IPS-20b (cell line): Measurements from ENCODE around the gene C1orf159.
A peak's percentile ranks its signal among the peaks of the same experiment; 100 is the strongest.

Experiments
- H3K27ac ChIP-seq: one replicate; pipeline ENCODE4 v1.5.1; 2013; ENCODE audit warnings: low read length
- H3K27me3 ChIP-seq: 2 replicates; pipeline ENCODE4 v1.6.1; 2013; ENCODE audit warnings: mild to moderate bottlenecking, low read length, inconsistent platforms; ENCODE audit not compliant: insufficient read depth
- H3K36me3 ChIP-seq: 2 replicates; pipeline ENCODE4 v1.6.1; 2013; ENCODE audit warnings: low read depth, mild to moderate bottlenecking, inconsistent platforms, low read length, moderate library complexity; ENCODE audit not compliant: insufficient read depth
- H3K4me1 ChIP-seq: 2 replicates; pipeline ENCODE4 v1.6.1; 2013; ENCODE audit warnings: mild to moderate bottlenecking, control low read depth, inconsistent platforms, low read length, moderate library complexity; ENCODE audit not compliant: insufficient read depth
- H3K4me3 ChIP-seq: 2 replicates; pipeline ENCODE4 v1.5.1; 2013; ENCODE audit warnings: mild to moderate bottlenecking, low read length, inconsistent platforms
- H3K9ac ChIP-seq: 2 replicates; pipeline ENCODE4 v1.6.1; 2013; ENCODE audit warnings: low read depth, mild to moderate bottlenecking, inconsistent platforms, low read length, moderate library complexity
- H3K9me3 ChIP-seq: 2 replicates; pipeline ENCODE4 v1.6.1; 2013; ENCODE audit warnings: mild to moderate bottlenecking, low read depth, low read length, inconsistent platforms; ENCODE audit not compliant: insufficient read depth

Gene C1orf159

DNA sequence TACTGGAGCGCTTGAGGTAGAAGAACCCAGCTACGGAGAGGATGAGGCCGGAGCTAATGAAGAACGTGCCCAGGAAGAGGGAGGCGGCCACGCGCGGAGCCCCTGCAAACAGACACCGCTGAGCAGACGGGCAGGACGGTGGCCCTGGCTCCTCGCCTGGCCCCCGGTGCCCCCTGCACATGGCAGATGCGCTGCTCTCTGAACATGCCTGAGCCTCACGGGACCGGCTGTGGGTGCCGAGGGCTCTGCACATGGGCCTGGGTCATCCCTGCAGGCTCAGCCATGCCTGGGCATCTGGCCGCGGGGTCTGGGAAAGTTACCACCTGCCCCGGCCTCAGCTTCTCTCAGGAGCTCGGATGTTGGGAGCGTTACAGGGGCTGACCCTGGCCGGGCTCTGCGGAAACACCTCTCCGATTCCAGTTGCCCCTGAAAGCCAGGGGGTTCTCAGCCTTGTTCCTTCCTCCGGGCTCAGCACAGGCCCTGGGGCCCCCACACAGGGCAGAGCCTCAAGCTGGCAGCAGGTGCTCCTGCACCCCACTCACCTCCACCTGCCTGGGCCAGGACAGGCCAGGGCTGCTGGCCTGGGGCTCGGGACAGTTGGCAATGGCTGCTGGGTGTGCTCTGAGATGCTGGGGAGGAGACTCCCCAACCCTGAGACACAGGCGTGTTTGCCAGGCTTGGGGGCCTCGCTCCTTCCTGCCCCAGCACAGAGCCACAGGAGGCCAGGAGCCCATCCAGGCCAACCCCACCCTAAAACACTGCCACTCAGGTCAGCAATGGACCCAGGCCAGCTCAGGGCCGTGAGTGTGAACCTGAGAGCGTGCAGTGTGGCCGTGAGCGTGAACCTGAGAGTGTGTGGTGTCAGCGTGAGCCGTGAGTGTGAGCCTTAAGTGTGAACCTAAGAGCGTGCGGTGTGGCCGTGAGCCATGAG, 29.7 kb downstream of the C1orf159 start:
- Histone ChIP-seq H3K4me3 (no peak overlapping the region), H3K27me3 (no peaks in the 10 kb centered on the region), H3K4me1 (no peaks in the 10 kb centered on the region), H3K9me3 (no peaks in the 10 kb centered on the region), H3K9ac (no peak overlapping the region), H3K27ac (no peak overlapping the region), H3K36me3 (no peaks in the 10 kb centered on the region)

DNA sequence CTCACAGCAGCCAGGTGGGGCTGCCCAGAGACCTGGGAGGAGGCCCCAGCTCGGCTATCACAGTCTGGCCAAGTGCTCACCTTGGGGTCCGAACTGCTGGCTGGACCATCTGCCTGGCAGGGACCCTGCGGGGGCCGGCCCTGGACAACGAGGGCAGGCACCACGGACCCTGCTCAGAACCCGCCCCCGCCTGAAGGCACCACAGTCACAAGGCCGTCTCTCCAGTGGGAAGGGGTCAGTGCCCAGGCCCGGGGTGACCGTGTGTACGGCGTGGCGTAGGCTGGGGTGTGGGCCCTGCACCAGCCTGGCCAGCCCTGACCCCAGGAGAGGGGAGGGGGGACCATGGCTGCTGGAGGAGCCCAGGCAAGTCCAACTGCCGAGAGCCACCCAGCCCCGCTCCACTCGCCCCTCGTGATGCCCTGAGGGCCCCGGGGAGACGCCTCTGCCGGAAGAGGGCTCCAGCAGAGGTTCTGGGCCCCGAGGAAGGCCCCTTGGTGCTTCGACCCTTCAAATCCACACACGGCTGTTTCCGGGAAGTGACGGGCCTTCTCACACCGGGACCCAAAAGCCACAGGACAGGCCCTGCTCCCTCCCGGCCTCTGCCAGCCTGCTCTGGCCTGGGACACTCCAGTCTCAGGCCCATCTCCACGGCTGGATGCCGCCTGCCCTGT, 30.6 kb downstream of the C1orf159 start:
- H3K27ac ChIP-seq: no peak overlapping the region
- no peak overlapping the region for H3K9ac ChIP-seq
- no peaks in the 10 kb centered on the region for H3K4me1 ChIP-seq

GRCh38 chr1:1084372-1085170, 31.3 kb downstream of the C1orf159 start:
- H3K27me3 ChIP-seq: peaks cover 2% of the 10 kb centered on the region
- H3K36me3 ChIP-seq: no peaks in the 10 kb centered on the region
- no peak overlapping the region for H3K9ac ChIP-seq
- H3K27ac ChIP-seq: no peak overlapping the region
- H3K4me1 ChIP-seq: no peaks in the 10 kb centered on the region
- no peak overlapping the region for H3K4me3 ChIP-seq
- no peaks in the 10 kb centered on the region for H3K9me3 ChIP-seq

More for the DNA sequence above, 30.6 kb downstream of the C1orf159 start:
- Histone ChIP-seq H3K27me3 (no peaks in the 10 kb centered on the region), H3K36me3 (no peaks in the 10 kb centered on the region), H3K4me3 (no peak overlapping the region), H3K9me3 (no peaks in the 10 kb centered on the region)

- Histone ChIP-seq H3K9ac (no peak overlapping the region), H3K36me3 (no peaks in the 10 kb centered on the region), H3K4me3 (no peak overlapping the region), H3K4me1 (no peaks in the 10 kb centered on the region), H3K27me3 (peaks cover 7% of the 10 kb centered on the region), H3K9me3 (no peaks in the 10 kb centered on the region), H3K27ac (no peak overlapping the region)
Observed at GRCh38 chr1:1083416-1084371, 32.2 kb downstream of the C1orf159 start.

DNA sequence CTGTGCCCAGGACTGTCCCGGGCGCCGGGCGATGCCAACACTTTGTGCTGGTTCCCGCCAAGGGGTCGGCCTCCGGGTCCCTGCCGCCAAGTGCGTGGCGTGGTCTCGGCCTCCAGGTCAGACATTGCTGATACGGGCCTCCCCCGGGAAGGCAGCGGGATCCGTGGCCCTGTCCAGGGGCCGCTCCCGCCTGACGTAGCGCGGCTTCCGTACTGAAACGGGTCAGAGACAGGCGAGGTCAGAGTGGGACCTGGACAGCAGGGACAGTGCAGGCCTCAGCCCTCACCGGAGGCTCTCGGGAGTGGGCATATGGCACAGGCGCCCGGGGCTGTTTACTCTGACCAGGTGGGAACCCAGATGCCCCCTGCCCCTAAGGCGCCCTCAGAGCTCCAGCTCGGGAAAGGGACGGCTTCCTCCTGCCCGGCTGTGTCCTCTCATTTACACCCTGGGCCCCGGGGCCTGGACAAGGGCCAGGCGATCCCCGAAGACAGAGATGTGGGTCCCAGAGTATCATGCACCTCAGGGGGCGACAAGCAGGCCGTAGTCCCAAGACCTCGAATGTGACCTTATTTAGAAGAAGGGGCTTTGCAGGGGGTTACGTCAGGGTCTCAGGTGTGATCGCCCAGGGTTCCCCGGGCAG, 33.0 kb downstream of the C1orf159 start:
- no peak overlapping the region for H3K9ac ChIP-seq

GRCh38 chr1:1082239-1082775, 33.6 kb downstream of the C1orf159 start:
- no peaks in the 10 kb centered on the region for H3K36me3 ChIP-seq
- H3K9me3 ChIP-seq: no peaks in the 10 kb centered on the region
- H3K27me3 ChIP-seq: peaks cover 7% of the 10 kb centered on the region
- no peak overlapping the region for H3K4me3 ChIP-seq
- H3K27ac ChIP-seq: no peak overlapping the region
- H3K4me1 ChIP-seq: no peaks in the 10 kb centered on the region
- H3K9ac ChIP-seq: no peak overlapping the region

More for the DNA sequence above, 33.0 kb downstream of the C1orf159 start:
- H3K9me3 ChIP-seq: no peaks in the 10 kb centered on the region
- H3K4me3 ChIP-seq: no peak overlapping the region
- H3K4me1 ChIP-seq: no peaks in the 10 kb centered on the region
- peaks cover 7% of the 10 kb centered on the region for H3K27me3 ChIP-seq
- no peak overlapping the region for H3K27ac ChIP-seq
- no peaks in the 10 kb centered on the region for H3K36me3 ChIP-seq

DNA sequence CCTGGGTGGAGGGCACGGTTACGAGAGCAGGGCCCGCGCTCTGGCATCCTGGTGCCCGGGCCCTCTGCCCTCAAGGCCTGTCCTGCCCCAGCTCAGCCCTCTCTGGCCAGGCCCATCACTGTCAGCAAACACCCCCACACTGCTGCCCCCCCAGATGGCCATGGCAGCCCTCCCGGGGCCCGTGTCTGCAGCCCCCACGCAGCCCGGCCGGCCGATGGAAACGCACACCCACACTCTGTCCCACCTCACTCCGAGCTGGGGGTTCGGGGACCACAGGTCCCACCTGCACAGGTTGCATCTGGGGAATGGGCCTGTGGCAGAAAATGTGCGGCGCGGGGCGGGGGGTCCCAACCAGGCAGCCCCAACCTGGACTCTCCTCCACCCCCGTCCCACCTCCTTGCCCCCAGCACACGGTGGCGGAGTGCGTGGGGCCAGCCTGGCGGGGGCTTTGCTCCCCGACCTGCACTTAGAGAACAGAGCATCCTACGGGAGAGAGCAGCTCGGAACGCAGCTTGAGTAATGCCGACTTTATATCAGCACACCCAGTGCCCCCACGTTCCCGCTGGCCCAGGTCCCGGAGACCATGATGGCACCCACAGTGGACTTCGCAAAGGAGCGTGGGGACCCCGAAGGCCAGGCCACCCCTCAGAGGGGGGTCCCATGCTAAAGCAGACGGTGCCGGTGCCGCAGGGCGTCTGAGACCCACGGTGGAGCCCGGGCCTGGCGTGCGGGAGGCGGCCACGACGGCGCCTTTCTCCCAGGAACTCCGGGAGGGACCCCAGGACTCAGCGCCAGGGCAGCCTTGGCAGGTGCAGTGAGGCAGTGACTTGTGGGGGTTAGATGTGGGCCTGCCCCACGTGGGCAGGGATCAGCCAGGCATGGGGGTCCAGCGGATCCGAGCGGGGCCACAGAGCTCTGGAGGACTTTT, 34.3 kb downstream of the C1orf159 start:
- no peak overlapping the region for H3K27ac ChIP-seq
- no peaks in the 10 kb centered on the region for H3K4me1 ChIP-seq
- H3K27me3 ChIP-seq: peaks cover 7% of the 10 kb centered on the region
- no peak overlapping the region for H3K9ac ChIP-seq
- no peaks in the 10 kb centered on the region for H3K36me3 ChIP-seq
- no peak overlapping the region for H3K4me3 ChIP-seq
- H3K9me3 ChIP-seq: no peaks in the 10 kb centered on the region

GRCh38 chr1:1080951-1081310, 35.0 kb downstream of the C1orf159 start:
- H3K4me1 ChIP-seq: no peaks in the 10 kb centered on the region
- H3K4me3 ChIP-seq: no peak overlapping the region
- H3K9me3 ChIP-seq: no peaks in the 10 kb centered on the region
- H3K36me3 ChIP-seq: no peaks in the 10 kb centered on the region
- H3K27ac ChIP-seq: no peak overlapping the region
- H3K27me3 ChIP-seq: peaks cover 7% of the 10 kb centered on the region
- H3K9ac ChIP-seq: no peak overlapping the region

- Histone ChIP-seq H3K27me3 (peaks cover 7% of the 10 kb centered on the region), H3K9ac (no peak overlapping the region; the same call in 1 of the 2 replicates), H3K4me1 (no peaks in the 10 kb centered on the region), H3K4me3 (peak overlapping the region; percentile 63), H3K36me3 (no peaks in the 10 kb centered on the region), H3K9me3 (no peaks in the 10 kb centered on the region), H3K27ac (no peak overlapping the region)
Observed at GRCh38 chr1:1080122-1080757, 35.6 kb downstream of the C1orf159 start.
